Thyroid gland (tissue), 4 donors: Measurements from ENCODE around the gene COPZ2.

Source experiments
- POLR2A ChIP-seq, 2 donors: fragments of 450-650 bp; IDR thresholded peaks; one replicate each; pipeline ENCODE4 v1.6.1; 2017; ENCODE audit warnings: antibody characterized with exemption in 2 of 2, mild to moderate bottlenecking in 2 of 2, moderate library complexity in 1 of 2
- TF ChIP-seq, protein P1 (sequence below), 6 experiments: fragments of 200-600 bp in 3 of 6; fragments of 450-650 bp in 3 of 6; sonication (generic) in 3 of 6; IDR thresholded peaks; one replicate each; pipeline ENCODE4 v1.5.1; 2016 to 2019; ENCODE audit warnings: antibody characterized with exemption in 6 of 6, mild to moderate bottlenecking in 2 of 6, inconsistent platforms in 1 of 6, moderate library complexity in 1 of 6

DNA sequence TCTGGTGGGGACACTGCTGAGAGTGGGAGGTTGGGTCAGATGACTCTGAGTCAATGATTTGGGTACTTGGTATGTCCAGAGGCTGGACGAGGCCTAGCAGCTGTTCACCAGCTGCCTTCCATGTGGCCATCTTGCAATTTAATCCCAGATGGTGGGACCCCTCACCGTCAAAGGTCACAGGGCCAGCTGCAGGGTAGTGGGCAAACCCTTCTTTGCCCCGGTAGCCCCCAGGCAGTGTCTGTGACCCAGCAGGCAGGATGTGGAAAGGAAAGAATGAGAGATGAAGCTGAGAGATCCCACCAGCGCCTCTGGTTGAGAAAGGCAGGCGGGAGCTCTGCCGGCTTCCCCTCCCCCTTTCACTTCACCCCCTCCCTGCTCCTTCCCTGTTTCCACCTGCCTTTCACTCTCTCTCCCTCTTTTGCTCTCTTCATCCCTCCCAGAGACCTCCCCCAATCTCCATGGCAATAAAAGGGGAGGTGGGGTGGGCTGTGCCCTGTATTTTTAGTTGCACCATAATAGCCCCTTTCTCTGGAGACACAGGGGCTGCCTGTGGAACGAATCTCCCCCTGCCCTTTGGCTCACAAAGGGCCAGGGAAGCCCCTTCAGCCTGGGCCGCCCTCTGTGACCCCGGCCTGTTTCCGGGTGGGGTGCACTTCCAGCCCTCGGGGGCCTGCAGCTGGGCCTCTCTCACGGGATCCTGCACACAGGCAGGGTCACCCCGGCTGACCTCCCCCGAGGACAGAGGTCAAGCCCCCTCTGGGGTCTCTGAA lies 46.5 kb downstream of the COPZ2 start:
- TF ChIP-seq POLR2A (IDR thresholded peaks at IDR 0.05), result no peak
- TF ChIP-seq, protein P1, sequence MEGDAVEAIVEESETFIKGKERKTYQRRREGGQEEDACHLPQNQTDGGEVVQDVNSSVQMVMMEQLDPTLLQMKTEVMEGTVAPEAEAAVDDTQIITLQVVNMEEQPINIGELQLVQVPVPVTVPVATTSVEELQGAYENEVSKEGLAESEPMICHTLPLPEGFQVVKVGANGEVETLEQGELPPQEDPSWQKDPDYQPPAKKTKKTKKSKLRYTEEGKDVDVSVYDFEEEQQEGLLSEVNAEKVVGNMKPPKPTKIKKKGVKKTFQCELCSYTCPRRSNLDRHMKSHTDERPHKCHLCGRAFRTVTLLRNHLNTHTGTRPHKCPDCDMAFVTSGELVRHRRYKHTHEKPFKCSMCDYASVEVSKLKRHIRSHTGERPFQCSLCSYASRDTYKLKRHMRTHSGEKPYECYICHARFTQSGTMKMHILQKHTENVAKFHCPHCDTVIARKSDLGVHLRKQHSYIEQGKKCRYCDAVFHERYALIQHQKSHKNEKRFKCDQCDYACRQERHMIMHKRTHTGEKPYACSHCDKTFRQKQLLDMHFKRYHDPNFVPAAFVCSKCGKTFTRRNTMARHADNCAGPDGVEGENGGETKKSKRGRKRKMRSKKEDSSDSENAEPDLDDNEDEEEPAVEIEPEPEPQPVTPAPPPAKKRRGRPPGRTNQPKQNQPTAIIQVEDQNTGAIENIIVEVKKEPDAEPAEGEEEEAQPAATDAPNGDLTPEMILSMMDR (IDR thresholded peaks at IDR 0.05), result no peak
